Bronchial epithelial cell (primary cell): ENCODE measurements around the gene ILK. TPM values are rescaled to one million over a fixed set of nuclear protein-coding genes. Genes with fewer than 3 reads are reported as not detected.

Experiments
- DNase-seq: peaks from one replicate; pipeline ENCODE4 v3.0.0-alpha.2; 2010; ENCODE audit warnings: low read depth
- FAIRE-seq: peaks from 2 replicates; lab custom pipeline; 2011; peaks lifted over from hg19 to GRCh38; lab: Jason Lieb, UNC
- H3K27me3 ChIP-seq: 2 replicates; pipeline ENCODE4 v1.5.1; 2011; ENCODE audit warnings: low read length; ENCODE audit not compliant: control insufficient read depth, insufficient read depth
- H3K36me3 ChIP-seq: 2 replicates; pipeline ENCODE4 v1.5.1; 2011; ENCODE audit warnings: low read length; ENCODE audit not compliant: control insufficient read depth, insufficient read depth
- H3K4me3 ChIP-seq: 2 replicates; pipeline ENCODE4 v1.5.1; 2011; ENCODE audit warnings: mild to moderate bottlenecking, low read depth, low read length, control low read depth
- CTCF ChIP-seq: IDR thresholded peaks from 2 replicates; pipeline ENCODE4 v1.5.1; 2011; ENCODE audit warnings: mild to moderate bottlenecking, moderate library complexity, low read length, control low read depth, inconsistent platforms; ENCODE audit not compliant: insufficient read depth, severe bottlenecking
- total RNA-seq: library from RNA; depleted of rRNA; stranded (reverse); fragments of >200 nt; gene quantifications from 2 replicates; pipeline ENCODE4 v1.2.1, GENCODE V29; 2014

ILK gene
- total RNA-seq, 1 donor from 2014 or later: 70.3 TPM

DNA sequence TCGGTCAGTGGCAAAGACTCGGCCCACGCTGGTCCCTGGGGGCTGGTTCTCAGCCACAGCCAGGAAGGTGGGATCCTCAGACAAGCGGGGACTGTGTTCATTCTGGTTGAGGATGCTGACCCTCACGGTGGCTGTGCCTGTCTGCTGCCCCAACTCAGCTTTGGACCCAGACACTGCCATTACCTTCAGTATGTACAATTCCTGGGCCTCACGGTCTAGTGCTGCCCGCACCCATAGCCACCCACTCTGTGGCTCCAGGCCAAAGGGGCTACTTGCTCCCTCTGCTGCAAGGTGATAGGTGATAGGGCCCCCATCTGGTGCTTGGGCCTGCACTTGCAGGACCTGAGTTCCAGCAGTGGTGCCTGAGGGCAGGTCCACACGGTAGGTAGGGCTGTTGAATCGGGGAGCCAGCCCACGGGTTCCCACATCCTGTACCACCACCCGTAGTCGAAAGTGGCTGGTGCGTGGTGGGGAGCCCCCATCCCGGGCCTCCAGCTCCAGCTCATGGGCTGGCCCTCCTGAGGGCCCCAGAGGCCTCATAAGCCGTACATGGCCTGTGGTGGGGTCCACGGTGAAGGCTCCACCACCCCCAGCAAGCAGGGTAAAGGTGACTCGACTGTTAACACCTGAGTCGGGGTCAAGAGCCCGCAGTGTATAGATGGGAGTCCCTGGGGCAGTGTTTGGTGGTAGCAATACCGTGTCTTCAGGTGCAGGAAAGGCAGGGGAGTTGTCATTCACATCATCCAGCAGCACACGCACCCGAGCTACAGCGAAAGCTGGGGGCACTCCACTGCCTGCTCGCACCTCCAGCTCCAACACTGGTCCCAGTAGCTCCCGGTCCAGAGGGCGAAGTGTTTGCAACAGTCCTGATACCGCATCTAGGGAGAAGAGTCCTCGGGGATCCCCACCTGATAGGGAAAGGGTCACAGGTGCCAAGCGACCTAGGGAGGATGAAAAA lies 28.8 kb downstream of the ILK start:
- TF ChIP-seq CTCF: no peak
- FAIRE-seq: no peak
- Histone ChIP-seq H3K36me3 (no peaks in the 10 kb centered on the region), H3K27me3 (peaks cover 19% of the 10 kb centered on the region), H3K4me3 (no peak overlapping the region)
- no peak for DNase-seq

GRCh38 chr11:6633422-6634408 lies 30.1 kb downstream of the ILK start:
- H3K27me3 ChIP-seq: peaks cover 15% of the 10 kb centered on the region
- FAIRE-seq (peak; percentile 79), DNase-seq (no peak)
- no peak for TF ChIP-seq CTCF
- no peaks in the 10 kb centered on the region for H3K36me3 ChIP-seq
- no peak overlapping the region for H3K4me3 ChIP-seq

- TF ChIP-seq CTCF: no peak
- FAIRE-seq: no peak
- DNase-seq: no peak
- no peak overlapping the region for H3K4me3 ChIP-seq
- H3K36me3 ChIP-seq: no peaks in the 10 kb centered on the region
- H3K27me3 ChIP-seq: peaks cover 12% of the 10 kb centered on the region
These were observed 31.0 kb downstream of the ILK start for GRCh38 chr11:6634534-6634933.

- DNase-seq (no peak), FAIRE-seq (peak; percentile 13)
- Histone ChIP-seq H3K27me3 (peaks cover 7% of the 10 kb centered on the region), H3K4me3 (no peak overlapping the region), H3K36me3 (no peaks in the 10 kb centered on the region)
- TF ChIP-seq CTCF: no peak
These were observed 31.7 kb downstream of the ILK start for GRCh38 chr11:6635082-6635932.

GRCh38 chr11:6636480-6636879 lies 32.9 kb downstream of the ILK start:
- no peak for FAIRE-seq
- TF ChIP-seq CTCF: no peak

More at GRCh38 chr11:6636480-6636879, 32.9 kb downstream of the ILK start:
- Histone ChIP-seq H3K36me3 (no peaks in the 10 kb centered on the region), H3K4me3 (no peak overlapping the region), H3K27me3 (no peaks in the 10 kb centered on the region)
- DNase-seq: no peak
